H9 (cell line): ENCODE results near the gene OXTR. TPM values are rescaled to one million over a fixed set of nuclear protein-coding genes. Genes with fewer than 3 reads are reported as not detected.

Source experiments
- DNase-seq: peaks from one replicate; pipeline ENCODE4 v3.0.0-alpha.2; 2017
- H2AFZ ChIP-seq: one replicate; pipeline ENCODE4 v1.6.1; 2013; ENCODE audit warnings: mild to moderate bottlenecking, low read length, control low read depth, moderate library complexity
- H2AK5ac ChIP-seq: 2 replicates; pipeline ENCODE4 v1.6.1; 2013; ENCODE audit warnings: low read length, control low read depth, mixed read lengths; ENCODE audit not compliant: insufficient read length
- H2BK120ac ChIP-seq: one replicate; pipeline ENCODE4 v1.6.1; 2013; ENCODE audit warnings: low read depth, mild to moderate bottlenecking, low read length, control low read depth, inconsistent platforms; ENCODE audit not compliant: poor library complexity, severe bottlenecking
- H2BK12ac ChIP-seq: 2 replicates; pipeline ENCODE4 v1.6.1; 2013; ENCODE audit warnings: low read length, control low read depth, mixed read lengths, low read depth; ENCODE audit not compliant: insufficient read length
- H2BK15ac ChIP-seq: 2 replicates; pipeline ENCODE4 v1.6.1; 2013; ENCODE audit warnings: low read depth, low read length, control low read depth
- H2BK20ac ChIP-seq: one replicate; pipeline ENCODE4 v1.6.1; 2013; ENCODE audit warnings: low read depth, mild to moderate bottlenecking, low read length, control low read depth, inconsistent platforms; ENCODE audit not compliant: poor library complexity, severe bottlenecking
- H2BK5ac ChIP-seq: 2 replicates; pipeline ENCODE4 v1.6.1; 2013; ENCODE audit warnings: low read length, control low read depth, mixed read lengths; ENCODE audit not compliant: insufficient read length
- H3K14ac ChIP-seq: 2 replicates; pipeline ENCODE4 v1.6.1; 2013; ENCODE audit warnings: low read length, control low read depth; ENCODE audit not compliant: insufficient read depth
- H3K18ac ChIP-seq: 2 replicates; pipeline ENCODE4 v1.6.1; 2013; ENCODE audit warnings: low read depth, mild to moderate bottlenecking, mixed read lengths, low read length, control low read depth; ENCODE audit not compliant: insufficient read length
- H3K23ac ChIP-seq: 2 replicates; pipeline ENCODE4 v1.6.1; 2013; ENCODE audit warnings: low read length, control low read depth, mixed read lengths, low read depth; ENCODE audit not compliant: insufficient read length
- H3K23me2 ChIP-seq: 2 replicates; pipeline ENCODE4 v1.6.1; 2013; ENCODE audit warnings: low read depth, mild to moderate bottlenecking, mixed read lengths, low read length, control low read depth; ENCODE audit not compliant: insufficient read length, poor library complexity, severe bottlenecking
- H3K27ac ChIP-seq: 2 replicates; pipeline ENCODE4 v1.5.1; 2013; ENCODE audit warnings: low read length, control low read depth, mixed read lengths, low read depth; ENCODE audit not compliant: insufficient read length
- H3K27me3 ChIP-seq: 2 replicates; pipeline ENCODE4 v1.6.1; 2013; ENCODE audit warnings: low read length, control low read depth, inconsistent platforms; ENCODE audit not compliant: insufficient read depth
- H3K4ac ChIP-seq: 2 replicates; pipeline ENCODE4 v1.6.1; 2013; ENCODE audit warnings: low read depth, mild to moderate bottlenecking, control low read depth, inconsistent platforms, low read length, moderate library complexity
- H3K4me1 ChIP-seq: 2 replicates; pipeline ENCODE4 v1.6.1; 2013; ENCODE audit warnings: low read length, control low read depth, inconsistent platforms; ENCODE audit not compliant: insufficient read depth
- H3K4me2 ChIP-seq: 2 replicates; pipeline ENCODE4 v1.6.1; 2013; ENCODE audit warnings: low read length, control low read depth, mixed read lengths; ENCODE audit not compliant: insufficient read length, insufficient read depth
- H3K56ac ChIP-seq: 2 replicates; pipeline ENCODE4 v1.6.1; 2013; ENCODE audit warnings: low read depth, mild to moderate bottlenecking, mixed read lengths, low read length, control low read depth; ENCODE audit not compliant: insufficient read length
- H3K79me1 ChIP-seq: 2 replicates; pipeline ENCODE4 v1.6.1; 2013; ENCODE audit warnings: low read depth, mild to moderate bottlenecking, moderate library complexity, low read length, control low read depth, inconsistent platforms; ENCODE audit not compliant: insufficient read depth, poor library complexity, severe bottlenecking
- H3K79me2 ChIP-seq: 2 replicates; pipeline ENCODE4 v1.6.1; 2013; ENCODE audit warnings: low read length, control low read depth, inconsistent platforms; ENCODE audit not compliant: insufficient read depth
- H3K9ac ChIP-seq: 2 replicates; pipeline ENCODE4 v1.6.1; 2013; ENCODE audit warnings: low read length, control low read depth, mixed read lengths; ENCODE audit not compliant: insufficient read length; ENCODE audit errors: extremely low read depth
- H3K9me3 ChIP-seq: one replicate; pipeline ENCODE4 v1.6.1; 2013; ENCODE audit warnings: low read depth, low read length, inconsistent platforms; ENCODE audit not compliant: control insufficient read depth
- H3T11ph ChIP-seq: one replicate; pipeline ENCODE4 v1.6.1; 2013; ENCODE audit warnings: mild to moderate bottlenecking, low read length, control low read depth, inconsistent platforms
- H4K20me1 ChIP-seq: one replicate; pipeline ENCODE4 v1.6.1; 2013; ENCODE audit not compliant: control insufficient read depth, insufficient read length, insufficient read depth
- H4K5ac ChIP-seq: 2 replicates; pipeline ENCODE4 v1.6.1; 2013; ENCODE audit warnings: low read depth, mild to moderate bottlenecking, mixed read lengths, low read length, control low read depth; ENCODE audit not compliant: insufficient read length
- H4K8ac ChIP-seq: replicated peaks from 2 replicates; pipeline ENCODE4 v1.6.1; 2013; ENCODE audit warnings: low read length, control low read depth, mixed read lengths, low read depth; ENCODE audit not compliant: insufficient read length
- H4K91ac ChIP-seq: 2 replicates; pipeline ENCODE4 v1.6.1; 2013; ENCODE audit warnings: low read depth, mild to moderate bottlenecking, moderate library complexity, mixed read lengths, low read length, control low read depth; ENCODE audit not compliant: insufficient read length
- H3K27ac Mint-ChIP-seq, 3 experiments: 2 replicates in 2 of 3; 3 replicates in 1 of 3; pipeline ENCODE4 v1.8.0; 2020 to 2021; ENCODE audit warnings: mixed read lengths in 3 of 3, mild to moderate bottlenecking in 1 of 3, moderate library complexity in 1 of 3
- H3K27me3 Mint-ChIP-seq: 2 replicates; pipeline ENCODE4 v1.8.0; 2021; ENCODE audit warnings: low read depth, mild to moderate bottlenecking, moderate library complexity, mixed read lengths
- H3K36me3 Mint-ChIP-seq, 3 experiments: 2 replicates in 2 of 3; 3 replicates in 1 of 3; pipeline ENCODE4 v1.8.0; 2020 to 2021; ENCODE audit warnings: low read depth in 3 of 3, mixed read lengths in 3 of 3; ENCODE audit not compliant: insufficient read depth in 1 of 3
- H3K4me1 Mint-ChIP-seq, 2 experiments: 2 replicates each; pipeline ENCODE4 v1.8.0; 2020; ENCODE audit warnings: mixed read lengths in 2 of 2
- H3K4me3 Mint-ChIP-seq, 2 experiments: 2 replicates in 1 of 2; 3 replicates in 1 of 2; pipeline ENCODE4 v1.8.0; 2020 to 2021; ENCODE audit warnings: mild to moderate bottlenecking in 2 of 2, mixed read lengths in 2 of 2, moderate library complexity in 1 of 2
- H3K9me3 Mint-ChIP-seq, 2 experiments: 2 replicates in 1 of 2; 3 replicates in 1 of 2; pipeline ENCODE4 v1.8.0; 2020; ENCODE audit warnings: mild to moderate bottlenecking in 2 of 2, mixed read lengths in 2 of 2, moderate library complexity in 1 of 2
- WGBS: extraction: QIAGEN DNeasy Blood & Tissue Kit; methylation state at CpG from one replicate; pipeline ENCODE4 v1.1.7; 2013; ENCODE audit warnings: missing lambda C conversion rate, low lambda C conversion rate, mixed read lengths; ENCODE audit not compliant: insufficient read length; ENCODE audit errors: extremely low coverage; 5-methylcytosine and 5-hydroxymethylcytosine counted together
- total RNA-seq: library from RNA; stranded (reverse); gene quantifications from 2 replicates; pipeline ENCODE4 v1.2.1, GENCODE V29; 2021
- TF ChIP-seq, protein P1 (sequence below): fragments of 200-600 bp; sonication (generic); conservative IDR thresholded peaks from 3 replicates; pipeline ENCODE4 v1.8.0; 2021; ENCODE audit warnings: antibody characterized with exemption, mild to moderate bottlenecking

The OXTR gene
- total RNA-seq, 1 experiment from 2014 or later, result 1.7 TPM

DNA sequence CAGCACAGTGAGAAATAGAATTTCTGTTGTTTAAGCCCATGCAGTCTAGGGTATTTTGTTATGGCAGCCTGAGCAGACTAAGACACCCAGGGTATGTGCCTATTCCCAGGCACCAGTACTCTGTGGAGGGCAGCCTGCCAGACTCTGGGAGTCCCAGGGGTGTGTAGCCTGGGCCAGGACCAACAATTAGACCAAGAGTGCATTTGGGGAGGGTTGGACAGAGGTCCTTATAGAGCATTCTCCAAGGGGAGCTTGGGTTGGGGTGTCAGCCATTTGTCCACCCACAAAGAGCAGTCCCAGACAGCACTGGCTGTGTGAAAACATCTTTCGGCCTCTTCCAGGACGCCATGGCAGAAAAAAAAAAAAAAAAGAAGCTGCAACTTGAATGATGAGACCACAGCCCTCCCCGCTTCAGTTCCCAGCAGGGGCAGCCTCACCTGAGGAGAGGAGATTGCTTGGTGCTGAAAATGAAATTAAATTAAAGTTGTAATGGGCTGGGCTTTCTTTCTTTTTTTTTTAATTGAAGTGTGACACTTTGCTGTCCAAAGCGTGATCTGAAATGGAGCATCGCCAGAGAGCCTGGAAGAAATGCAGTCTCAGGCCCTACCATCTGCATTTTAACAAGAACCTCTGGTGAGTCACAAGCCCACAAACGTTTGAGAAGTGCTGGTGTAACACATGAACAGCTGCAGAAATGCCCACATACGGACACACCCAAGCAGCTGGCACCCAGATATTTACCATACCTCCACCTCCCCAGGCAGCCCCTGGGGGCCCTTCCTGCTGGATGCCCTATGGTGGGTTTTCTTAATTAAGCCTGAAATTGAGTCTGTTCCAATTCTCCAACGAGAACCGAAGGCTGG lies 57.1 kb downstream of the OXTR start:
- peaks cover 4 to 14% of the 10 kb centered on the region in 2 experiments for H3K4me1 Mint-ChIP-seq
- no peak overlapping the region for H3K56ac ChIP-seq
- H4K91ac ChIP-seq, result no peak overlapping the region
- no peak overlapping the region for H3T11ph ChIP-seq
- H3K18ac ChIP-seq, result no peak overlapping the region
- H3K27ac ChIP-seq, result no peak overlapping the region
- DNase-seq, result no peak
- peaks cover 0 to 17% of the 10 kb centered on the region in 2 experiments; a peak in 4 of 5 replicates for H3K9me3 Mint-ChIP-seq
- H2BK20ac ChIP-seq, result no peak overlapping the region
- peaks cover 95% of the 10 kb centered on the region for H3K27me3 Mint-ChIP-seq
- H2BK15ac ChIP-seq, result no peak overlapping the region
- no peak overlapping the region for H3K4ac ChIP-seq
- H3K27ac Mint-ChIP-seq, result no peak overlapping the region
- no peak overlapping the region for H2BK12ac ChIP-seq
- H3K4me1 ChIP-seq, result no peaks in the 10 kb centered on the region
- no peak overlapping the region for H2AK5ac ChIP-seq
- no peaks in the 10 kb centered on the region for H3K79me2 ChIP-seq
- H3K27me3 ChIP-seq, result peaks cover 57% of the 10 kb centered on the region
- H3K14ac ChIP-seq, result no peak overlapping the region
- H3K23ac ChIP-seq, result no peak overlapping the region
- H2BK120ac ChIP-seq, result no peak overlapping the region
- TF ChIP-seq, protein P1, sequence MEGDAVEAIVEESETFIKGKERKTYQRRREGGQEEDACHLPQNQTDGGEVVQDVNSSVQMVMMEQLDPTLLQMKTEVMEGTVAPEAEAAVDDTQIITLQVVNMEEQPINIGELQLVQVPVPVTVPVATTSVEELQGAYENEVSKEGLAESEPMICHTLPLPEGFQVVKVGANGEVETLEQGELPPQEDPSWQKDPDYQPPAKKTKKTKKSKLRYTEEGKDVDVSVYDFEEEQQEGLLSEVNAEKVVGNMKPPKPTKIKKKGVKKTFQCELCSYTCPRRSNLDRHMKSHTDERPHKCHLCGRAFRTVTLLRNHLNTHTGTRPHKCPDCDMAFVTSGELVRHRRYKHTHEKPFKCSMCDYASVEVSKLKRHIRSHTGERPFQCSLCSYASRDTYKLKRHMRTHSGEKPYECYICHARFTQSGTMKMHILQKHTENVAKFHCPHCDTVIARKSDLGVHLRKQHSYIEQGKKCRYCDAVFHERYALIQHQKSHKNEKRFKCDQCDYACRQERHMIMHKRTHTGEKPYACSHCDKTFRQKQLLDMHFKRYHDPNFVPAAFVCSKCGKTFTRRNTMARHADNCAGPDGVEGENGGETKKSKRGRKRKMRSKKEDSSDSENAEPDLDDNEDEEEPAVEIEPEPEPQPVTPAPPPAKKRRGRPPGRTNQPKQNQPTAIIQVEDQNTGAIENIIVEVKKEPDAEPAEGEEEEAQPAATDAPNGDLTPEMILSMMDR, result no peak
- no peak overlapping the region for H3K9ac ChIP-seq
- no peak overlapping the region for H3K4me3 Mint-ChIP-seq
- no peak overlapping the region for H2AFZ ChIP-seq
- H4K8ac ChIP-seq, result no peak overlapping the region
- H3K9me3 ChIP-seq, result no peaks in the 10 kb centered on the region
- no peak overlapping the region for H2BK5ac ChIP-seq
- H4K20me1 ChIP-seq, result peaks cover 2% of the 10 kb centered on the region
- peaks cover 0 to 5% (median 0%) of the 10 kb centered on the region in 3 experiments; a peak in 2 of 7 replicates for H3K36me3 Mint-ChIP-seq
- no peaks in the 10 kb centered on the region for H3K79me1 ChIP-seq
- WGBS, result no CpG with 5 or more reads among the region's 9 CpGs
- H3K4me2 ChIP-seq, result no peak overlapping the region
- H3K23me2 ChIP-seq, result no peaks in the 10 kb centered on the region
- H4K5ac ChIP-seq, result no peak overlapping the region
